Sigmoid colon (tissue), 7 donors: ENCODE data around the gene MAL. TPM values are rescaled to one million over a fixed set of nuclear protein-coding genes. Genes with fewer than 3 reads are reported as not detected.

Source experiments
- DNase-seq: peaks from one replicate; pipeline ENCODE4 v3.0.0-alpha.2; 2019
- H3K27ac ChIP-seq, 4 donors: fragments of 200-600 bp; sonication (generic); one replicate each; pipeline ENCODE4 v1.5.1; 2016 to 2019; ENCODE audit warnings: mild to moderate bottlenecking in 1 of 4
- H3K27me3 ChIP-seq, 3 donors: fragments of 200-600 bp; sonication (generic); one replicate each; pipeline ENCODE4 v1.5.1; 2019; ENCODE audit warnings: mild to moderate bottlenecking in 1 of 3
- H3K36me3 ChIP-seq, 4 donors: fragments of 200-600 bp; sonication (generic); one replicate each; pipeline ENCODE4 v1.5.1; 2016 to 2019
- H3K4me1 ChIP-seq, 4 donors: fragments of 200-600 bp; sonication (generic); one replicate each; pipeline ENCODE4 v1.5.1; 2017 to 2019
- H3K4me3 ChIP-seq, 4 donors: fragments of 200-600 bp; sonication (generic); one replicate each; pipeline ENCODE4 v1.5.1; 2017 to 2019; ENCODE audit warnings: mild to moderate bottlenecking in 2 of 4, moderate library complexity in 1 of 4
- H3K9me3 ChIP-seq, 4 donors: fragments of 200-600 bp in 3 of 4; sonication (generic) in 3 of 4; one replicate each; pipeline versions ENCODE4 v1.5.1 to v1.6.1; 2013 to 2019
- CTCF ChIP-seq, 4 experiments: fragments of 450-650 bp in 3 of 4; fragments of 200-600 bp in 1 of 4; IDR thresholded peaks; one replicate each; pipeline ENCODE4 v1.5.1; 2016 to 2019; ENCODE audit warnings: antibody characterized with exemption in 4 of 4, mild to moderate bottlenecking in 3 of 4, moderate library complexity in 2 of 4
- EP300 ChIP-seq, 4 donors: sonication (generic); formaldehyde crosslinking; IDR thresholded peaks; one replicate each; pipeline ENCODE4 v1.6.1; 2017; ENCODE audit warnings: antibody characterized with exemption in 4 of 4
- POLR2A ChIP-seq, 2 donors: fragments of 450-650 bp; IDR thresholded peaks; one replicate each; pipeline ENCODE4 v1.6.1; 2016; ENCODE audit warnings: antibody characterized with exemption in 2 of 2, mild to moderate bottlenecking in 2 of 2, moderate library complexity in 2 of 2
- POLR2AphosphoS5 ChIP-seq, 4 donors: sonication (generic); formaldehyde crosslinking; IDR thresholded peaks; one replicate each; pipeline ENCODE4 v1.6.1; 2017; ENCODE audit warnings: antibody characterized with exemption in 4 of 4
- WGBS, 2 donors: extraction: QIAGEN DNeasy Blood & Tissue Kit; methylation state at CpG; one replicate each; pipeline ENCODE4 v1.1.7; 2013; 5-methylcytosine and 5-hydroxymethylcytosine counted together
- intact Hi-C: fragments of 100-400 bp; cut with DNase I; formaldehyde crosslinking; loops from one replicate; pipeline ENCODE4 v1.15.1; 2023
- polyA plus RNA-seq, 3 donors: library from polyadenylated mRNA; stranded (reverse); fragments of 200-250 nt; gene quantifications; one replicate each; pipeline ENCODE4 v1.2.3, GENCODE V29; 2013
- total RNA-seq, 4 donors: library from RNA; depleted of rRNA; stranded (reverse); fragments of >200 nt; gene quantifications; one replicate each; pipeline ENCODE4 v1.1.0, GENCODE V29; 2016
- donor health status: healthy with polysubstance abuse.
- donor health status: Bipolar disorder and iron deficiency.
- donor health status: healthy.

The MAL gene
- total and polyA plus RNA-seq, 7 donors: 0.69 to 28.9 (median 8.4) TPM

GRCh38 chr2:95002498-95002897 is 23.0 kb upstream of the MAL start:
- no peak for DNase-seq
- TF ChIP-seq POLR2A (IDR thresholded peaks at IDR 0.05) (no peak), EP300 (IDR thresholded peaks at IDR 0.05) (no peak)
- Histone ChIP-seq H3K27me3 (peaks cover 0 to 27% (median 11%) of the 10 kb centered on the region in 3 donors), H3K4me3 (no peak overlapping the region), H3K4me1 (peaks cover 0 to 13% (median 9%) of the 10 kb centered on the region in 4 donors), H3K27ac (no peak overlapping the region), H3K36me3 (no peaks in the 10 kb centered on the region), H3K9me3 (no peaks in the 10 kb centered on the region)
- 82 to 88% methylated on average over 5 of the region's 5 CpGs for WGBS, 2 donors
- intact Hi-C loops: no loop called here

- Histone ChIP-seq H3K36me3 (no peaks in the 10 kb centered on the region), H3K27me3 (peaks cover 0 to 9% (median 0%) of the 10 kb centered on the region in 3 donors), H3K9me3 (no peaks in the 10 kb centered on the region), H3K27ac (no peak overlapping the region), H3K4me1 (peaks cover 0 to 16% (median 14%) of the 10 kb centered on the region in 4 donors), H3K4me3 (no peak overlapping the region)
- DNase-seq: no peak
- WGBS, 2 donors: 74 to 80% methylated on average over 5 of the region's 5 CpGs
- intact Hi-C loops: no loop called here
- TF ChIP-seq POLR2AphosphoS5 (IDR thresholded peaks at IDR 0.05) (no peak), CTCF (IDR thresholded peaks at IDR 0.05) (no peak), POLR2A (IDR thresholded peaks at IDR 0.05) (no peak), EP300 (IDR thresholded peaks at IDR 0.05) (no peak)
Measured at GRCh38 chr2:95004287-95004686, 21.2 kb upstream of the MAL start.

- DNase-seq: no peak
- WGBS, 2 donors: 58 to 78% methylated on average over 8 of the region's 8 CpGs
- Histone ChIP-seq H3K36me3 (no peaks in the 10 kb centered on the region), H3K9me3 (no peaks in the 10 kb centered on the region), H3K4me3 (no peak overlapping the region), H3K27ac (no peak overlapping the region), H3K4me1 (peaks cover 0 to 16% (median 14%) of the 10 kb centered on the region in 4 donors), H3K27me3 (peaks cover 0 to 5% (median 0%) of the 10 kb centered on the region in 3 donors)
- intact Hi-C loops: no loop called here
- TF ChIP-seq POLR2A (IDR thresholded peaks at IDR 0.05) (no peak), EP300 (IDR thresholded peaks at IDR 0.05) (no peak), CTCF (IDR thresholded peaks at IDR 0.05) (no peak), POLR2AphosphoS5 (IDR thresholded peaks at IDR 0.05) (no peak)
Measured at GRCh38 chr2:95004711-95005110, 20.8 kb upstream of the MAL start.

GRCh38 chr2:95005726-95006125 is 19.8 kb upstream of the MAL start:
- intact Hi-C loops: no loop called here
- TF ChIP-seq EP300 (IDR thresholded peaks at IDR 0.05) (no peak), CTCF (IDR thresholded peaks at IDR 0.05) (no peak), POLR2A (IDR thresholded peaks at IDR 0.05) (no peak), POLR2AphosphoS5 (IDR thresholded peaks at IDR 0.05) (no peak)
- Histone ChIP-seq H3K9me3 (no peaks in the 10 kb centered on the region), H3K27ac (no peak overlapping the region), H3K27me3 (no peaks in the 10 kb centered on the region), H3K4me3 (no peak overlapping the region), H3K36me3 (no peaks in the 10 kb centered on the region), H3K4me1 (peaks cover 0 to 16% (median 14%) of the 10 kb centered on the region in 4 donors)
- no peak for DNase-seq
- WGBS, 2 donors: 84% methylated on average over 9 of the region's 9 CpGs

- Histone ChIP-seq H3K27ac (peak overlapping the region in 2 of 4 donors; percentile 69 to 73), H3K27me3 (no peaks in the 10 kb centered on the region), H3K9me3 (no peaks in the 10 kb centered on the region), H3K4me1 (peaks cover 0 to 16% (median 14%) of the 10 kb centered on the region in 4 donors), H3K36me3 (no peaks in the 10 kb centered on the region), H3K4me3 (no peak overlapping the region)
- intact Hi-C loops: no loop called here
- no peak for DNase-seq
- 72 to 88% methylated on average over 7 of the region's 7 CpGs for WGBS, 2 donors
- no peak for TF ChIP-seq CTCF (IDR thresholded peaks at IDR 0.05)
Measured at GRCh38 chr2:95006588-95006987, 18.9 kb upstream of the MAL start.
